Spleen (tissue), 11 donors: ENCODE data around the gene OAS1. TPM values are rescaled to one million over a fixed set of nuclear protein-coding genes. Genes with fewer than 3 reads are reported as not detected.

Experiments
- DNase-seq: peaks from one replicate; pipeline ENCODE4 v3.0.0-alpha.2; 2020
- H3K27ac ChIP-seq, 8 donors: fragments of 200-600 bp; sonication (generic) in 7 of 8; 1 replicate in 4 of 8; 2 replicates in 4 of 8; pipeline versions ENCODE4 v1.5.0 to v1.8.0; 2016 to 2021; ENCODE audit warnings: inconsistent platforms in 4 of 8, mild to moderate bottlenecking in 4 of 8, moderate library complexity in 1 of 8
- H3K27me3 ChIP-seq, 7 donors: fragments of 200-600 bp; sonication (generic) in 6 of 7; replicated peaks in 1 of 7; 1 replicate in 4 of 7; 2 replicates in 3 of 7; pipeline versions ENCODE4 v1.5.0 to v1.8.0; 2016 to 2021; ENCODE audit warnings: inconsistent platforms in 3 of 7, mild to moderate bottlenecking in 1 of 7
- H3K36me3 ChIP-seq, 6 donors: fragments of 200-600 bp; sonication (generic) in 5 of 6; 1 replicate in 4 of 6; 2 replicates in 2 of 6; pipeline versions ENCODE4 v1.5.0 to v1.8.0; 2016 to 2021; ENCODE audit warnings: inconsistent platforms in 2 of 6
- H3K4me1 ChIP-seq, 6 donors: fragments of 200-600 bp; sonication (generic) in 5 of 6; 1 replicate in 3 of 6; 2 replicates in 3 of 6; pipeline versions ENCODE4 v1.5.0 to v1.8.0; 2016 to 2021; ENCODE audit warnings: inconsistent platforms in 3 of 6
- H3K4me3 ChIP-seq, 8 donors: fragments of 200-600 bp; sonication (generic) in 7 of 8; 1 replicate in 4 of 8; 2 replicates in 4 of 8; pipeline versions ENCODE4 v1.5.0 to v1.8.0; 2016 to 2021; ENCODE audit warnings: inconsistent platforms in 4 of 8, mild to moderate bottlenecking in 4 of 8, moderate library complexity in 2 of 8
- H3K9me3 ChIP-seq, 8 donors: fragments of 200-600 bp; sonication (generic) in 7 of 8; 1 replicate in 4 of 8; 2 replicates in 4 of 8; pipeline versions ENCODE4 v1.5.0 to v1.8.0; 2016 to 2021; ENCODE audit warnings: inconsistent platforms in 4 of 8
- POLR2A ChIP-seq, 3 donors: fragments of 450-650 bp; IDR thresholded peaks; one replicate each; pipeline ENCODE4 v1.5.1; 2017; ENCODE audit warnings: antibody characterized with exemption in 3 of 3, mild to moderate bottlenecking in 1 of 3
- POLR2AphosphoS5 ChIP-seq, 3 donors: sonication (generic); formaldehyde crosslinking; IDR thresholded peaks; one replicate each; pipeline ENCODE4 v1.5.1; 2017; ENCODE audit warnings: antibody characterized with exemption in 3 of 3
- WGBS, 5 donors: extraction: QIAGEN DNeasy Blood & Tissue Kit in 3 of 5; methylation state at CpG; one replicate each; pipeline versions ENCODE4 v1.1.5 to v1.1.7; 2013 to 2018; 5-methylcytosine and 5-hydroxymethylcytosine counted together
- intact Hi-C: fragments of 100-400 bp; cut with DNase I; formaldehyde crosslinking; loops from one replicate; pipeline ENCODE4 v1.15.0; 2023; ENCODE audit warnings: low total_unique reads
- polyA plus RNA-seq, 3 donors: library from polyadenylated mRNA; stranded (reverse); fragments of 200-250 nt; gene quantifications; one replicate each; pipeline ENCODE4 v1.2.1, GENCODE V29; 2013
- total RNA-seq, 7 donors: library from RNA; depleted of rRNA in 3 of 7; stranded (reverse); fragments of >200 nt in 3 of 7; fragmentation: NEBNext Ultra II Directional in 4 of 7; extraction: Animal tissue kit (Norgen Biotek cat#: 25700) in 4 of 7; gene quantifications; one replicate each; pipeline versions ENCODE4 v1.1.0 to v1.2.1, GENCODE V29; 2016 to 2021
- TF ChIP-seq, protein P1 (sequence below), 11 experiments: fragments of 200-600 bp in 7 of 11; fragments of 450-650 bp in 4 of 11; sonication (generic) in 4 of 11; IDR thresholded peaks in 8 of 11; conservative IDR thresholded peaks in 3 of 11; 1 replicate in 7 of 11; 2 replicates in 4 of 11; pipeline versions ENCODE4 v1.4.0 to v1.8.0; 2016 to 2021; ENCODE audit warnings: antibody characterized with exemption in 11 of 11, inconsistent platforms in 4 of 11, mild to moderate bottlenecking in 1 of 11
- donor health status: healthy with polysubstance abuse.
- donor health status: DM: no; HTN: no; CAD: no; lungs with moderate emphysema.
- donor health status: DM: no; HTN: no; CAD: no.
- donor health status: Bipolar disorder and iron deficiency.
- donor health status: healthy.
- donor health status: DM: no; HTN: no; CAD: no.
- donor health status: DM: yes; HTN: yes; CAD: no.

Gene OAS1
- total and polyA plus RNA-seq, 10 donors = 34.7 to 68.4 (median 54.9) TPM

- Histone ChIP-seq H3K9me3 (no peaks in the 10 kb centered on the region), H3K27me3 (no peaks in the 10 kb centered on the region), H3K36me3 (peaks cover 0 to 13% (median 0%) of the 10 kb centered on the region in 6 donors), H3K4me3 (no peak overlapping the region), H3K4me1 (peaks cover 38 to 93% (median 75%) of the 10 kb centered on the region in 6 donors), H3K27ac (peak overlapping the region in 5 of 8 donors; percentile 0 to 94 (median 90))
- intact Hi-C loops = no loop called here
- no peak for DNase-seq
- no peak for TF ChIP-seq POLR2AphosphoS5 (IDR thresholded peaks at IDR 0.05)
- TF ChIP-seq, protein P1, sequence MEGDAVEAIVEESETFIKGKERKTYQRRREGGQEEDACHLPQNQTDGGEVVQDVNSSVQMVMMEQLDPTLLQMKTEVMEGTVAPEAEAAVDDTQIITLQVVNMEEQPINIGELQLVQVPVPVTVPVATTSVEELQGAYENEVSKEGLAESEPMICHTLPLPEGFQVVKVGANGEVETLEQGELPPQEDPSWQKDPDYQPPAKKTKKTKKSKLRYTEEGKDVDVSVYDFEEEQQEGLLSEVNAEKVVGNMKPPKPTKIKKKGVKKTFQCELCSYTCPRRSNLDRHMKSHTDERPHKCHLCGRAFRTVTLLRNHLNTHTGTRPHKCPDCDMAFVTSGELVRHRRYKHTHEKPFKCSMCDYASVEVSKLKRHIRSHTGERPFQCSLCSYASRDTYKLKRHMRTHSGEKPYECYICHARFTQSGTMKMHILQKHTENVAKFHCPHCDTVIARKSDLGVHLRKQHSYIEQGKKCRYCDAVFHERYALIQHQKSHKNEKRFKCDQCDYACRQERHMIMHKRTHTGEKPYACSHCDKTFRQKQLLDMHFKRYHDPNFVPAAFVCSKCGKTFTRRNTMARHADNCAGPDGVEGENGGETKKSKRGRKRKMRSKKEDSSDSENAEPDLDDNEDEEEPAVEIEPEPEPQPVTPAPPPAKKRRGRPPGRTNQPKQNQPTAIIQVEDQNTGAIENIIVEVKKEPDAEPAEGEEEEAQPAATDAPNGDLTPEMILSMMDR (IDR thresholded peaks at IDR 0.05 in 8 of 11, conservative IDR thresholded peaks at IDR 0.05 in 3 of 11) = no peak
- TF ChIP-seq POLR2A (IDR thresholded peaks at IDR 0.05) = no peak
Measured at GRCh38 chr12:112904571-112904970, 2.2 kb upstream of the OAS1 start.

DNA sequence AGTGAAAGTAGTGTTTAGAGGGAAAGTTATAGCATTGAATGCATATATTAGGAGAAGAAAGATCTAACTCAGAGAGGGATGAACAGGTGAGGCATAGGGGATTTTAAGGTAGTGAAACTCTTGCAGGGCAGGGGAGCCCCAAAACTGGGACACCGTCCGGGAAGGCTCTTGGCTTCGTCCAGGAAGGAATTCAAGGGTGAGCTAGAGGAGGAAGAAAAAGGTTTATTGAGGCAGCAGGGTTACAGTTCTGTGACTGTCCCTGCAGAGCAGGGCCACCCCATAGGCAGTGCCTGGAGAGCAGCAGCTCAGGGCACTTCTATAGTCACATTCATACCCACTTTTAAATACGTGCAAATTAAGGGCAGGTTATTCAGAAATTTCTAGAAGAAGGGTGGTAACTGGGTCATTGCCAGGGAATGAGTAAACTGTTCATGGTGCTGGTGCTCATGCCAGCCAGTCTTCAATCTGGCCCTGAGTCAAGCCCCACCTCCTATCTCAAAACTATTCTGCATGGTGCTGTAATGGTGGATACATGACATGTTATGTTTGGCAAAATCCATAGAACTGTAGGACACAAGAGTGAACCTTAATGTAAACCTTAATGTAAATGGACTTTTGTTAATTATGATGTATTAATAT is 1.2 kb upstream of the OAS1 start:
- 62 to 77% (median 72%) methylated on average over 4 of the region's 4 CpGs for WGBS, 5 donors
- H3K27ac ChIP-seq = peak overlapping the region; percentile 26 to 94 (median 87)
- H3K4me1 ChIP-seq = peaks cover 45 to 94% (median 81%) of the 10 kb centered on the region in 6 donors
- H3K36me3 ChIP-seq = peaks cover 0 to 23% (median 0%) of the 10 kb centered on the region in 6 donors
- H3K4me3 ChIP-seq = no peak overlapping the region
- DNase-seq = no peak
- no peaks in the 10 kb centered on the region for H3K9me3 ChIP-seq
- H3K27me3 ChIP-seq = no peaks in the 10 kb centered on the region
- no peak for TF ChIP-seq POLR2A (IDR thresholded peaks at IDR 0.05)
- TF ChIP-seq, protein P1 (IDR thresholded peaks at IDR 0.05 in 8 of 11, conservative IDR thresholded peaks at IDR 0.05 in 3 of 11) = no peak
- intact Hi-C loops = loop anchor here (5.0 kb wide), 1 partner anchor 72 kb away; the partner anchor contains the start of gene OAS2

DNA sequence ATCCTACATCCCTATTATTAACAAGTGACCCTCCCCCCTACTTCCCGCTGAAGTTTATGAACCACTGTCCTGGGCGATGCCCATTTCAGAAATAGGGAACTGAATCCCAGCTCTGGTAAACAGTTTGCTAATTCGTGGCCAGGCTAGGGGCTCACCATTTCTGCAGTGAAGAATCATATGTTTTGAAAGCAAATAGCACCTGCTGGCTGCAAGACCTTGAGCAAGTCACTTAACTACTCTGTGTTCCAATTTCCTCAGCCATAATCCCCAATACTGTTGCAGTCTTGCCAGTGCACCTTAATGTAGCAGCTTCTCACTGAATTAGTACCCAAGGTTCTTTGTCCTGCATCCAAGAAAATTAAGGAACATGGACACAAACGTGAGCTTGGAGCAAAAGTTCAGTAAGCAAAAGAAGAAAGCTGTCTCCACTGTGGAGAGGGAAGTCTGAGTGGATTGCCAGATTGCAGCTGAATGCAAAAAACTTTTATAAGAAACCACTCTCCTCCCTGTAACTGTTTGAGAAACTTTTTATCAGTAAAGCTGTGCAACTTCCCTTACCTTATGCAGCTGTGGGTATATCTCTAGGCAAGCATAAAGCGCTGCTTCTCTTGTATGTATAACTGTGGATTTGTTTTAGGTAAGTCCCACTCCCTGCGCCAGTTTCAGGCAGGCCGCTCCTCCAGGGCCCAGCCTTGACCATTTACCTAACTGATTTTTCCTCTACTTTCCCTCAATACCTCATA is 824 bp downstream of the OAS1 start:
- intact Hi-C loops = loop anchor here (5.0 kb wide), 1 partner anchor 70 kb away; the partner anchor contains the start of gene OAS2
- TF ChIP-seq POLR2A (IDR thresholded peaks at IDR 0.05) (no peak), POLR2AphosphoS5 (IDR thresholded peaks at IDR 0.05) (no peak)
- TF ChIP-seq, protein P1 (IDR thresholded peaks at IDR 0.05 in 8 of 11, conservative IDR thresholded peaks at IDR 0.05 in 3 of 11) = no peak
- H3K36me3 ChIP-seq = peaks cover 0 to 43% (median 7%) of the 10 kb centered on the region in 6 donors
- H3K4me1 ChIP-seq = peaks cover 36 to 82% (median 71%) of the 10 kb centered on the region in 6 donors
- peaks cover 2 to 9% (median 6%) of the 10 kb centered on the region in 8 donors for H3K9me3 ChIP-seq
- WGBS, 5 donors = 33 to 38% (median 36%) methylated on average over 7 of the region's 7 CpGs
- H3K27ac ChIP-seq = peak overlapping the region; percentile 79 to 94 (median 87)
- H3K27me3 ChIP-seq = no peaks in the 10 kb centered on the region
- DNase-seq = no peak
- H3K4me3 ChIP-seq = peak overlapping the region; percentile 51 to 75 (median 58)

- Histone ChIP-seq H3K27me3 (no peaks in the 10 kb centered on the region), H3K4me1 (peaks cover 33 to 78% (median 68%) of the 10 kb centered on the region in 6 donors), H3K9me3 (peaks cover 3 to 19% (median 16%) of the 10 kb centered on the region in 8 donors), H3K36me3 (peaks cover 0 to 52% (median 15%) of the 10 kb centered on the region in 6 donors), H3K4me3 (peak overlapping the region in 7 of 8 donors; percentile 51 to 74 (median 58)), H3K27ac (peak overlapping the region; percentile 15 to 94 (median 86))
- WGBS, 5 donors = 56 to 74% (median 60%) methylated on average over 12 of the region's 12 CpGs
- intact Hi-C loops = loop anchor here (5.0 kb wide), 1 partner anchor 69 kb away; the partner anchor contains the start of gene OAS2
- TF ChIP-seq POLR2AphosphoS5 (IDR thresholded peaks at IDR 0.05) = peak in 1 of 3 donors; percentile 28
- TF ChIP-seq, protein P1 (IDR thresholded peaks at IDR 0.05 in 8 of 11, conservative IDR thresholded peaks at IDR 0.05 in 3 of 11) = no peak
- no peak for TF ChIP-seq POLR2A (IDR thresholded peaks at IDR 0.05)
- DNase-seq = no peak
Measured at GRCh38 chr12:112908548-112908947, 1.8 kb downstream of the OAS1 start.
